Chondrocyte (in vitro differentiated cells): ENCODE results near the gene TRIM71. TPM values are rescaled to one million over a fixed set of nuclear protein-coding genes. Genes with fewer than 3 reads are reported as not detected.
"Not testable (repeated sequence)": the region's sequence is repeated elsewhere in the genome, so short reads cannot be mapped to it uniquely, and the experiment has no call there.

Source experiments
- DNase-seq: peaks from one replicate; pipeline ENCODE4 v3.0.0; 2021; ENCODE audit warnings: mixed read lengths, low spot score
- H3K27ac Mint-ChIP-seq: one replicate; pipeline ENCODE4 v1.8.0; 2021; ENCODE audit warnings: mild to moderate bottlenecking, moderate library complexity, mixed read lengths; ENCODE audit not compliant: unreplicated experiment
- H3K27me3 Mint-ChIP-seq: 2 replicates; pipeline ENCODE4 v1.8.0; 2021; ENCODE audit warnings: low read depth, mixed read lengths
- H3K36me3 Mint-ChIP-seq: 2 replicates; pipeline ENCODE4 v1.8.0; 2021; ENCODE audit warnings: low read depth, mixed read lengths
- H3K4me1 Mint-ChIP-seq: 2 replicates; pipeline ENCODE4 v1.8.0; 2021; ENCODE audit warnings: low read depth, mild to moderate bottlenecking, mixed read lengths
- H3K4me3 Mint-ChIP-seq: one replicate; pipeline ENCODE4 v1.8.0; 2021; ENCODE audit warnings: mild to moderate bottlenecking, moderate library complexity, mixed read lengths; ENCODE audit not compliant: unreplicated experiment
- H3K9me3 Mint-ChIP-seq: 2 replicates; pipeline ENCODE4 v1.8.0; 2021; ENCODE audit warnings: low read depth, mixed read lengths
- CTCF ChIP-seq: fragments of 200-600 bp; sonication (generic); IDR thresholded peaks from 2 replicates; pipeline ENCODE4 v1.5.0; 2021; ENCODE audit warnings: antibody characterized with exemption, mild to moderate bottlenecking, moderate library complexity
- total RNA-seq: library from RNA; stranded (reverse); gene quantifications from 3 replicates; pipeline ENCODE4 v1.2.1, GENCODE V29; 2021

Gene TRIM71
- total RNA-seq, 1 donor from 2014 or later: 0.05 TPM

GRCh38 chr3:32844914-32845313 is 27.1 kb downstream of the TRIM71 start:
- TF ChIP-seq CTCF: no peak
- Mint-ChIP-seq H3K36me3 (no peaks in the 10 kb centered on the region), H3K9me3 (no peaks in the 10 kb centered on the region), H3K4me3 (no peak overlapping the region), H3K27me3 (no peaks in the 10 kb centered on the region), H3K4me1 (peaks cover 7% of the 10 kb centered on the region), H3K27ac (no peak overlapping the region)
- DNase-seq: no peak

- DNase-seq, H3K4me3 Mint-ChIP-seq, H3K9me3 Mint-ChIP-seq, H3K36me3 Mint-ChIP-seq, H3K27ac Mint-ChIP-seq, H3K27me3 Mint-ChIP-seq: not testable (repeated sequence)
- peaks cover 13% of the 10 kb centered on the region for H3K4me1 Mint-ChIP-seq
Measured at GRCh38 chr3:32845546-32845945, 27.7 kb downstream of the TRIM71 start.

GRCh38 chr3:32847045-32847444 is 29.2 kb downstream of the TRIM71 start:
- not testable (repeated sequence) for H3K27ac Mint-ChIP-seq, H3K36me3 Mint-ChIP-seq, DNase-seq, H3K9me3 Mint-ChIP-seq, H3K27me3 Mint-ChIP-seq, H3K4me3 Mint-ChIP-seq
- H3K4me1 Mint-ChIP-seq: peaks cover 14% of the 10 kb centered on the region

- no peak overlapping the region for H3K4me3 Mint-ChIP-seq
- no peaks in the 10 kb centered on the region for H3K27me3 Mint-ChIP-seq
- no peak overlapping the region for H3K27ac Mint-ChIP-seq
- H3K36me3 Mint-ChIP-seq: no peaks in the 10 kb centered on the region
- H3K9me3 Mint-ChIP-seq: no peaks in the 10 kb centered on the region
- H3K4me1 Mint-ChIP-seq: peaks cover 10% of the 10 kb centered on the region
- no peak for TF ChIP-seq CTCF
- DNase-seq: no peak
Measured at GRCh38 chr3:32847528-32847927, 29.7 kb downstream of the TRIM71 start.

- DNase-seq: no peak
- no peak for TF ChIP-seq CTCF
- Mint-ChIP-seq H3K27me3 (no peaks in the 10 kb centered on the region), H3K36me3 (no peaks in the 10 kb centered on the region), H3K4me3 (no peak overlapping the region), H3K4me1 (peaks cover 10% of the 10 kb centered on the region), H3K27ac (no peak overlapping the region), H3K9me3 (no peaks in the 10 kb centered on the region)
Measured at GRCh38 chr3:32848215-32848614, 30.4 kb downstream of the TRIM71 start.

- Mint-ChIP-seq H3K36me3 (no peaks in the 10 kb centered on the region), H3K27ac (no peak overlapping the region), H3K27me3 (no peaks in the 10 kb centered on the region), H3K4me1 (peaks cover 10% of the 10 kb centered on the region), H3K4me3 (no peak overlapping the region), H3K9me3 (no peaks in the 10 kb centered on the region)
- no peak for DNase-seq
- no peak for TF ChIP-seq CTCF
Measured at GRCh38 chr3:32849046-32849445, 31.2 kb downstream of the TRIM71 start.
